MV-4-11 (cell line): ENCODE measurements around the gene AGPS.

ENCODE experiments used
- DNase-seq: peaks from one replicate; lab custom pipeline; 2025; lab: John Stamatoyannopoulos, UW

AGPS gene

GRCh38 chr2:177551989-177552421, 159.4 kb downstream of the AGPS start:
- no peak for DNase-seq

- DNase-seq: peak; percentile 86
Observed at GRCh38 chr2:177552422-177553175, 160.0 kb downstream of the AGPS start.

DNA sequence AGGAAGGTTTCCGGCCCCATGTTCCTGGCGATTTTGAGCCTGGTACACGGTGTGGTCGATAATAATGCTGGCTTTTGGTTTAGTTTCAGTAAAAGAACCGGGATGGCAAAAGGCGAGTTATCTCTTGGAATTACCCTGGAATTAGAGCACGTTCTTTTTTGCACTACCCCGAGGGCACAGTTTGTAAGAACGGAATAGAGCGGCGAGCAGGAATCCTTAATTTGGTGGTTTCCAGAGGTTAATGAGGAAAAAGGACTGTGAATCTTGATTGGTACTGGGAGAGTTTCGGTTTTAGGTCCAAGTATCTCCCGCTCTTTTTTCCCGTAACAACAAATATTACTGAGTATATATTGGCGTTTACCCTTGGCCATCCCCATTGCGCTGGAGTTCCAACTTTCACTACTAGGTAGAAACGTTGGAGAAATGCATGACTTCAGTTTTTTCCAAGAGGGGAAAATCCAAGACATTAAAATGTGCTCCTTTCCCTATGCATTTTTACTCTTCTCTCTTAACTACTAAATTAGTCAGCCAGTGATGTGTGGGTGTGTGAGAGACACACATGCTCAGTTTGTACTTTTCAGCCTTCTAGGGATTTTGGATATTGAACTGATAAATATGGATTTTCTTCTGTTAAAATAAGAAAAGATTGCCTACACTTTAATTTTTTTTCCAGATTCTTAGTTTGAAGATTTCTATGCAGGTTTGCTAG, 160.8 kb downstream of the AGPS start:
- no peak for DNase-seq

DNA sequence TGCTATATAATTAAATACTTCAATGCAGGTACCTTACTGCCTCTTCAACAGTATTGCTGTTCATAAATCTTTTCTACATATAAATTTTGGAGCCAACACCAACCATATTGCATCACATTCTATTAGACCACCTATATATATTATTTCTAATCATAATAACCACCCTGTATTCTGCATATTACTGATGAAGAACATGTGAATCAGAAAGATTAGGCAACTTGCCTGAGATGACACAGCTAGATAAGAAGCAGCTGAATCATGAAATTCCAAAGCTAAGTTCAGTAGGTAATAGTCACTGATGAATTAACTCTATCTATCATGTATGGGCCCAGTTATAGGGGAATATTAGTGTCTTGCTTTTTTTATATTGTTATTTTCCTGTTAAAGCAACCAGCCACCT, 161.8 kb downstream of the AGPS start:
- no peak for DNase-seq

GRCh38 chr2:177556153-177556552, 163.6 kb downstream of the AGPS start:
- no peak for DNase-seq

GRCh38 chr2:177557794-177558193, 165.2 kb downstream of the AGPS start:
- no peak for DNase-seq

- DNase-seq: no peak
Observed at GRCh38 chr2:177559638-177560037, 167.1 kb downstream of the AGPS start.

- DNase-seq: no peak
Observed at GRCh38 chr2:177568390-177568789, 175.8 kb downstream of the AGPS start.

GRCh38 chr2:177568893-177569292, 176.3 kb downstream of the AGPS start:
- DNase-seq: no peak

DNA sequence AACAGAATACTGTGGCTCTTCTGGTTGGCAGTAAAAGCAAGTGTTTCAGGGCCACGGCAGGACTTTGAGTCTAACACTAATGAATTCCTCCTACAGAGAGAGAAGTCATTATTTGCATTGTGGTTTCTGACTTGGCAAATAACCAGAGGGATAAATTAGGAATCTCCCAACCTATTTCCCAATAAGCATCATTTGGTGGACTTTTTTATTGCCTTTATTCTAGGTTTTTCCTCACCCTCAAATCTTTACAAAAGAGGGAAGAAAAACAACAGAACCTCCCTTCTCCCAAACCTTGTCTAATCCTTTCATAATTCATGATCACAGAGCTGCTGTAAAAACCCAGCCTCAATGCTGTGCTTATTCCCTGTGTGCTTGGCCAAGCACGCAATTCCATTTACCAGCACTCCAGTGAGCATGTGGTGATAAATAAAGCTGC, 179.7 kb downstream of the AGPS start:
- no peak for DNase-seq

DNA sequence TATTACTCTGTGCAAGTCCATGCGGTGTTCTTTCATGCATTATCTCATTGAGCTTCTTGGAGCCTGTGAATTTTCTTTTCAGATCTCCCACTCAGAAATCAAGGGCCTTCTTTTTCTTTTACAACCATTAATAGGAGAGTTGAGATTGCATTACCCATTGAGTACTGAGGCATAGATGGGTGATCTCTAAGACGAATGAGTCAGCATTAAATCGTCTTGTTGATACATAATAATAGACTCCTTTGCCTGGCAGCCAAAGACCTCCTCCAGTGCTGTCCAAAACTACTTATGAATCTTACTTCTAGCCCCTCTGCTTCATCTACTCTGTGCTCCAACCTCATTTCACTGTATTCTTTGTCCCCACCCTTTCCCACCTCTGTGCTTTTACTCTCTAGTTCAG, 180.5 kb downstream of the AGPS start:
- no peak for DNase-seq

GRCh38 chr2:177574356-177574755, 181.8 kb downstream of the AGPS start:
- no peak for DNase-seq

- DNase-seq: no peak
Observed at GRCh38 chr2:177575358-177575757, 182.8 kb downstream of the AGPS start.

- no peak for DNase-seq
Observed at GRCh38 chr2:177577075-177577474, 184.5 kb downstream of the AGPS start.

- no peak for DNase-seq
Observed at GRCh38 chr2:177578454-177578853, 185.9 kb downstream of the AGPS start.

DNA sequence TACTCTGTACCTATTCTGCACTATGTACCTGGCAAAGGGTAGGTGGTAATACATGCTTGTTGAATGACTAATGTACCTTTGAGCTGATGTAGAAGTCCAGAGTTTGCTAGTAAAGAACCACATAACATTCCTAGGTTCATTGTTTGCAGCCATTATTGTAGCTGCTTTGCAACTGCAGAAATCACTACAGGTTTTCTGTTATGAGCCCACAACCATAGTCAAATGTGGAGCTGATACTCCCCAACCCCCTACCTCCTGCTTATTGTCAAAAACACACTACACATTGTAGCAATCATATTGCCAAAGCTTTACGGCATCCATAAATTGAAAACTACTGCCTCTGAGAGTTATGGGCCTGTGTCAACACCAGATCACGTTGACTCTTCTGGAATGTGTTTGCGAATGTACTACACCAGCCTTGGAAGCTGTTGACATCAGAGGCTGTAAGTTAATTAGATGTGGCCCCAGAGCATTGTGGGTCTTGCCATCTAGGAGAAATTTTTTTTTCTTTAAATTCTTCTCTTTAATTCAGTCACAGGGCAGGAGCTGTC, 187.0 kb downstream of the AGPS start:
- no peak for DNase-seq

- no peak for DNase-seq
Observed at GRCh38 chr2:177582000-177582399, 189.4 kb downstream of the AGPS start.

DNA sequence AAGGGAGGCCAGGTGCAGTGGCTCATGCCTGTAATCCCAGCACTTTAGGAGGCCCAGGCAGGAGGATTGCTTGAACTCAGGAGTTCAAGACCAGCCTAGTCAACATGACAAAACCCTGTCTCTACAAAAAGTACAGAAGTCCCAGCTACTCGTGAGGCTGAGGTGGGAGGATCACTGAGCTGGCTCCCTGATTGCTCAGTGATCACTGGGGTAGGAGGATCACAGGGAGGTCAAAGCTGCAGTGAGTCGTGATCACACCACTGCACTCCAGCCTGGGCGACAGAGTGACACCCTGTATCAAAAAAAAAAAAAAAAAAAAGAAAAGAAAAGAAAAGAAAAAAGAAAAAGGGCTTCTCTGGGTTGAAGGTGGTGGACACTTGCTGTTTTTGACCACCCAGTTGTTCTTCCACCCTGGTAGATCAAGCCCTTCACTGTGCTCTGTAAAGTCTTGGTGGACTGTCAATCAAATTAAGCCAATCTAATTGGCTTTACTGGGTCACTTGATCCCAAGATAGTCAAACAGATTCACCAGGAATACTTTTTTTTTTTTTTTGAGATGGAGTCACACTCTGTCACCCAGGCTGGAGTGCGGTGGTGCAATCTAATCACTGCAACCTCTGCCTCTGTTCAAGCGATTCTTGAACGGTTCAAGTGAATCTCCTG, 191.6 kb downstream of the AGPS start:
- DNase-seq: no peak

DNA sequence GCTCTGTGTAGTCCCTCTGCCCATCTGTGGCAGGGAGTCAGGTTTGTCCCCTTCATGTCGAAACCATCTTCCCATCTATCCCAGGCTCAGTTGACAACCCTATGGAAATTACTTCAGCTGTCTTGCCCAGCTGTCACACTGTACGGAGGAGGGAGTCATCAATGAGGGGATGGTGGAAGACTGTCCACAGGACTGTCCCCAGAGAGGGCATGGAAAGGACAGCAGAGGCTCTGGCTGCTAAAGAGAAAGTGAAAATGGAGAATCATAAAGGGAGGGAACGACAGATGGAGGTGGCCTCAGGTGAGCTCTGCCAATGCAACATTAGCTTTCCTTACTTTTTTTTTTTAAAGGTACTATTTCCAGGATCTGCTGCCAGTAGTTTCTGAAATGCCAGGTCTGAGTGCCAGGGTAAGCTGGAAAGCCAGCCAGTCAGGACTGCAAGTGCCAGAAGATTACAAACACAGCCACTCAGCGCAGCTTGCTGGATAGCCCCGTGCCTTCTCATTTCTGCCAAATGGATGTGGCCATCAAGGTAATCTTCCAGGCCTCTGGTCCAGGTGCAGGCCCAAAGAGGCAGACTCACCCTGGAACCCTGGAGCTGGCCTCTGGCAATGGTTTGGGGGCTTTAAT, 192.8 kb downstream of the AGPS start:
- no peak for DNase-seq

GRCh38 chr2:177586154-177586553, 193.6 kb downstream of the AGPS start:
- DNase-seq: no peak

- DNase-seq: no peak
Observed at GRCh38 chr2:177587371-177587770, 194.8 kb downstream of the AGPS start.

DNA sequence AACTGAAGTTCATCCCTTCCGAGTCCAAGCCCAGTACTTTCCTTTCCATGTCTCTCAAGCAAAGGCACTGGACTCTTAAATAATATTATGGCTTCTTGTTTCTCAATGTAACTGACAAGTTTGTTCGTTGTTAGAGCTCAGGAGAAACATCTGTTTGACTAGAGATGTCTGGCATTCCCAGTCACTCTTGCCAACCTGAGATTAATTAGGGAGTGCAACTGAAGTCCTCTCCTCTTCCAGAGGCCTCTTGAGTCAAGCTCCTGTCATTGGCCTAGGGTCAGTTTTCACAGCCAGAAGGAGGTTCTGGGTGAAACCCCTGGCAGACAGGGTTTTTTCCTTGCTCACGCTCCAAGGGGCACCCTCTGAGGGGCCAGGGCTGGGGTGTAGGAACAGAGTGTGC, 196.1 kb downstream of the AGPS start:
- no peak for DNase-seq
